Smooth muscle cell of the pulmonary artery (primary cell): Measurements from ENCODE around the gene FASTKD1. TPM values are rescaled to one million over a fixed set of nuclear protein-coding genes. Genes with fewer than 3 reads are reported as not detected.

Source experiments
- total RNA-seq: library from RNA; depleted of rRNA; stranded (reverse); fragments of >200 nt; gene quantifications from 2 replicates; pipeline ENCODE4 v1.2.3, GENCODE V29; 2014

FASTKD1 gene
- total RNA-seq, result 17.1 and 18.9 TPM in 2 replicates

GRCh38 chr2:169573160-169573973 lies at the start of gene FASTKD1:
TSS of gene FASTKD1 (minus strand) at chr2:169573865. CDS start at chr2:169572029, 1,836 bp downstream.

GRCh38 chr2:169584005-169584877 lies 10.6 kb upstream of the FASTKD1 start, which contains the start of gene PPIG:
TSS of gene PPIG (plus strand) at chr2:169584351. CDS start at chr2:169604042, 19,691 bp downstream.

GRCh38 chr2:169509298-169509885 lies 64.3 kb downstream of the FASTKD1 start, which contains the start of gene KLHL41:
TSS of gene KLHL41 (plus strand) at chr2:169509702. CDS start at chr2:169509779, 77 bp downstream.

Other genes starting within 250 kb of the FASTKD1 start
- gene LRP2, start 211.3 kb downstream of the FASTKD1 start, total RNA-seq, result not detected in 2 replicates
- gene BBS5, start 94.4 kb downstream of the FASTKD1 start, total RNA-seq, result 6.1 TPM in 2 replicates
- gene KLHL41, start 64.2 kb downstream of the FASTKD1 start, total RNA-seq, result 0.56 and 0.72 TPM in 2 replicates
- gene PPIG, start 10.5 kb upstream of the FASTKD1 start, total RNA-seq, result 25.0 and 27.4 TPM in 2 replicates
- not detected in 2 replicates for gene CFAP210, start 120.5 kb upstream of the FASTKD1 start, total RNA-seq
- gene PHOSPHO2, start 120.6 kb upstream of the FASTKD1 start, total RNA-seq, result 1.6 and 1.8 TPM in 2 replicates
- 3.1 and 3.5 TPM in 2 replicates for gene KLHL23, start 160.0 kb upstream of the FASTKD1 start, total RNA-seq
- 59.6 and 85.0 TPM in 2 replicates for gene SSB, start 225.0 kb upstream of the FASTKD1 start, total RNA-seq